Calu3 (cell line): ENCODE results near the gene IGSF9B. TPM values are rescaled to one million over a fixed set of nuclear protein-coding genes. Genes with fewer than 3 reads are reported as not detected.

Experiments used
- BruUV-seq: library from RNA; stranded (reverse); fragments of 400-500 nt; replicated peaks from 2 replicates; lab custom pipeline; 2021; lab: Mats Ljungman, UMichigan
- CTCF ChIA-PET: fragments of 300-600 bp; sonication (Branson Sonifier 250); formaldehyde crosslinking; loops from one replicate; lab custom pipeline; 2022; ENCODE audit warnings: antibody characterized with exemption; lab: Charles Lee
- DNase-seq: peaks from one replicate; pipeline ENCODE4 v3.0.0; 2022
- H3K27ac Mint-ChIP-seq: one replicate; pipeline ENCODE4 v1.8.0; 2022; ENCODE audit warnings: mixed read lengths; ENCODE audit not compliant: unreplicated experiment
- H3K27me3 Mint-ChIP-seq: one replicate; pipeline ENCODE4 v1.8.0; 2022; ENCODE audit warnings: mixed read lengths; ENCODE audit not compliant: unreplicated experiment
- H3K36me3 Mint-ChIP-seq: one replicate; pipeline ENCODE4 v1.8.0; 2022; ENCODE audit warnings: mild to moderate bottlenecking, moderate library complexity, mixed read lengths; ENCODE audit not compliant: insufficient read depth, unreplicated experiment
- H3K4me1 Mint-ChIP-seq: one replicate; pipeline ENCODE4 v1.8.0; 2022; ENCODE audit warnings: mild to moderate bottlenecking, low read depth, mixed read lengths; ENCODE audit not compliant: unreplicated experiment
- H3K4me3 Mint-ChIP-seq: one replicate; pipeline ENCODE4 v1.8.0; 2022; ENCODE audit warnings: mild to moderate bottlenecking, low read depth, moderate library complexity, mixed read lengths; ENCODE audit not compliant: unreplicated experiment
- H3K9me3 Mint-ChIP-seq: one replicate; pipeline ENCODE4 v1.8.0; 2022; ENCODE audit warnings: low read depth, mixed read lengths; ENCODE audit not compliant: unreplicated experiment
- intact Hi-C: fragments of 100-400 bp; cut with micrococcal nuclease; formaldehyde crosslinking; loops from one replicate; pipeline ENCODE4 v1.10.0; 2022; ENCODE audit not compliant: unreplicated experiment
- total RNA-seq: library from RNA; stranded (reverse); gene quantifications from 2 replicates; pipeline ENCODE4 v1.2.3, GENCODE V29; 2022
- TF ChIP-seq, protein P1 (sequence below): fragments of 200-600 bp; IDR thresholded peaks from one replicate; pipeline ENCODE4 v1.8.0; 2022; ENCODE audit warnings: antibody characterized with exemption; ENCODE audit not compliant: unreplicated experiment

The IGSF9B gene
- total RNA-seq, 1 experiment from 2014 or later = 13.2 TPM

DNA sequence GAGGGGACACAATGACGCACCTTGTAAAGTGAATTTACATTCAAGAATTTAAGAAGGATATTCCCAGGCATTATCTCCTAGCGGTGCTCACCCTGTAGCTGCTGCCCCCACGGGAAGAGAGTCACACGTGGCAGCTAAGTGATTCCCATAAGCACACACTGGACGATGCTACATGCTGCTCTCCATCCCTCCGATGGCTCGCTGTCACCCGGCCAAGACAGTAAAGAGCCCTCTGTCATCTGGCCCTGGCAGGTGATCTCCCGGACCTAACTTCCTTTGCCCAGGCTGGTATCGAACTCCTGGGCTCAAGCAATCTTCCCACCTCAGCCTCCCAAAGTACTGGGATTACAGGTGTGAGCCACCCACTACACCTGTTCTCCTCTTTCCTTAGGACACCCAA, 39.9 kb upstream of the IGSF9B start:
- H3K27ac Mint-ChIP-seq = no peak overlapping the region
- CTCF ChIA-PET = no interaction called here
- intact Hi-C loops = no loop called here
- TF ChIP-seq, protein P1, sequence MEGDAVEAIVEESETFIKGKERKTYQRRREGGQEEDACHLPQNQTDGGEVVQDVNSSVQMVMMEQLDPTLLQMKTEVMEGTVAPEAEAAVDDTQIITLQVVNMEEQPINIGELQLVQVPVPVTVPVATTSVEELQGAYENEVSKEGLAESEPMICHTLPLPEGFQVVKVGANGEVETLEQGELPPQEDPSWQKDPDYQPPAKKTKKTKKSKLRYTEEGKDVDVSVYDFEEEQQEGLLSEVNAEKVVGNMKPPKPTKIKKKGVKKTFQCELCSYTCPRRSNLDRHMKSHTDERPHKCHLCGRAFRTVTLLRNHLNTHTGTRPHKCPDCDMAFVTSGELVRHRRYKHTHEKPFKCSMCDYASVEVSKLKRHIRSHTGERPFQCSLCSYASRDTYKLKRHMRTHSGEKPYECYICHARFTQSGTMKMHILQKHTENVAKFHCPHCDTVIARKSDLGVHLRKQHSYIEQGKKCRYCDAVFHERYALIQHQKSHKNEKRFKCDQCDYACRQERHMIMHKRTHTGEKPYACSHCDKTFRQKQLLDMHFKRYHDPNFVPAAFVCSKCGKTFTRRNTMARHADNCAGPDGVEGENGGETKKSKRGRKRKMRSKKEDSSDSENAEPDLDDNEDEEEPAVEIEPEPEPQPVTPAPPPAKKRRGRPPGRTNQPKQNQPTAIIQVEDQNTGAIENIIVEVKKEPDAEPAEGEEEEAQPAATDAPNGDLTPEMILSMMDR = no peak
- peaks cover 38% of the 10 kb centered on the region for H3K27me3 Mint-ChIP-seq
- no peak overlapping the region for H3K4me3 Mint-ChIP-seq
- H3K4me1 Mint-ChIP-seq = no peaks in the 10 kb centered on the region
- no peaks in the 10 kb centered on the region for H3K36me3 Mint-ChIP-seq
- BruUV-seq = no TSS peak
- peaks cover 8% of the 10 kb centered on the region for H3K9me3 Mint-ChIP-seq
- no peak for DNase-seq

DNA sequence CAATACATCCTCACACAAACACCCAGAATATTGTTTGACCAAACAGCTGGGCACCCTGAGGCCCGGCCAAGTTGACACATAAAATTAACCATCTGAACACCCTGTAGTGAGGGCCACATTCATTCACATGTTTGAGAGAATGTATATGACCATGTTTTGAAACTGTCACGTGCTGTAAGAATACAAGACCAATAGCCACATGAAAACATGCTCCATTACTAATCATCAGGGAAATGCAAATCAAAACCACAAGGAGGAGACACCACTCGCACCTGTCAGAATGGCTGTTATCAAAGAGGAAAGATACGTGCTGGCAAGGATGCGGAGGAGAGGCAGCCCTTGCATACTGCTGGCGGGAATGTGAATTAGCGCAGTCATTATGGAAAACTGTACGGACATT, 38.3 kb upstream of the IGSF9B start:
- H3K4me1 Mint-ChIP-seq = no peaks in the 10 kb centered on the region
- no TSS peak for BruUV-seq
- CTCF ChIA-PET = no interaction called here
- no peak overlapping the region for H3K4me3 Mint-ChIP-seq
- no peak overlapping the region for H3K27ac Mint-ChIP-seq
- peaks cover 6% of the 10 kb centered on the region for H3K9me3 Mint-ChIP-seq
- no peaks in the 10 kb centered on the region for H3K36me3 Mint-ChIP-seq
- TF ChIP-seq, protein P1 = no peak
- intact Hi-C loops = no loop called here
- DNase-seq = no peak
- H3K27me3 Mint-ChIP-seq = peaks cover 54% of the 10 kb centered on the region

DNA sequence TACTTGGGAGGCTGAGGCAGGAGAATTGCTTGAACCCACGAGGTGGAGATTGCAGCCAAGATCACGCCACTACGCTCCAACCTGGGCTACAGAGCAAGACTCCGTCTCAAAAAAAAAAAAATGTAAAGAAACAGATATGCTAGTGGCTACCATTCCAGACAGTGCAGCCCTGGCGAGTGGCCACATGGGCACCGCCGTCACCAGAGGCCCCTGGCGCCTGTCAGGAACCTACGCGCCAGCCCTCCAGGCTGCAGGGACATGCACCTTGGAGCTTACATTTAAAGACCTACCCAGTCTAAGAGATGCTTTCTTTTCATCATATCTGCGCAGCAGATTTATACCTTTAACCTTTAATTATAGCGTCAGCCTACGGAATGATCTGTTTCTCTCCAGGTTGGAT, 37.2 kb upstream of the IGSF9B start:
- BruUV-seq = no TSS peak
- no peak overlapping the region for H3K4me3 Mint-ChIP-seq
- peaks cover 65% of the 10 kb centered on the region for H3K27me3 Mint-ChIP-seq
- TF ChIP-seq, protein P1 = no peak
- H3K4me1 Mint-ChIP-seq = no peaks in the 10 kb centered on the region
- H3K9me3 Mint-ChIP-seq = peaks cover 6% of the 10 kb centered on the region
- CTCF ChIA-PET = no interaction called here
- intact Hi-C loops = no loop called here
- no peak overlapping the region for H3K27ac Mint-ChIP-seq
- no peak for DNase-seq
- H3K36me3 Mint-ChIP-seq = no peaks in the 10 kb centered on the region

DNA sequence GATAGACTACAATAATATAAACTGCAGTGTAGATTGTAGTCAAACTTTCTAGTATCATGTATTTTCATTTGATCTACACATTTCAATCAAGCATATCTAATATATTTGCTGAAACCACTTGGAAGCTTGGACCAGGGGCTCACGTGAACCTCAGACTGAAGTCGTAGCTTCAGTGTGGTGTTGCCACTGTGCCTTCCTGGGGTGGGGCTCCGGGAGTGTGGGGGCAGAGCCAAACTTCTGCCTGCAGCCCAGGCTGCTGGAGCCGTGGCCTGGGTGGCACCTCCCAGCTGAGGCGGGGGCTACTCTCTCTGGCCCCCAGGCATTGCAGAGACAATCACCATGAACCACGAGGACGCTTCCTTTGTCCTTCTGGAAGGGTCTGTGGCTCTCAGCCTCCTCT, 36.3 kb upstream of the IGSF9B start:
- Mint-ChIP-seq H3K4me3 (no peak overlapping the region), H3K36me3 (no peaks in the 10 kb centered on the region), H3K4me1 (no peaks in the 10 kb centered on the region), H3K27ac (no peak overlapping the region), H3K27me3 (peaks cover 73% of the 10 kb centered on the region), H3K9me3 (peaks cover 6% of the 10 kb centered on the region)
- no peak for DNase-seq
- no TSS peak for BruUV-seq
- CTCF ChIA-PET = no interaction called here
- TF ChIP-seq, protein P1 = no peak
- intact Hi-C loops = no loop called here

DNA sequence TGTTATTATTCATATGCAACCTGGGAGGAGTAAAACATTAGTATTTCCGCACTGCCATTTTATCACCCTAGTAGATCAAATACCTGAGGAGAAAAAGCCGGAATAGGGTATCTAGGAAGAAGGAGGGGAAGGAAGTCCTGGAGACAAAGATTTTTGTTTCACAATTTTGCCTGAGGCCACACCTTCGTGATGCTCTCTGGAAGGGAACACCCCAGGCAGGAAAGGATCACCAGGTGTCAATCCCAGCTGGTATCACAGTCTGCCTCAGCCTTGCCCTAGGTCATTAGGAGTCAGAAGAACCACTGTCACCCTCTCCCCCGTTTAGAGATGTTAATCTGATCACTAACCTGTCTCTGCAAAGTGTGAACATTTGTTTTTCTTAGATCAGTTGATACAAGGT, 35.4 kb upstream of the IGSF9B start:
- CTCF ChIA-PET = no interaction called here
- intact Hi-C loops = no loop called here
- DNase-seq = no peak
- Mint-ChIP-seq H3K36me3 (no peaks in the 10 kb centered on the region), H3K27ac (no peak overlapping the region), H3K4me1 (no peaks in the 10 kb centered on the region), H3K27me3 (peaks cover 77% of the 10 kb centered on the region), H3K4me3 (no peak overlapping the region), H3K9me3 (peaks cover 6% of the 10 kb centered on the region)
- TF ChIP-seq, protein P1 = no peak
- no TSS peak for BruUV-seq
